Activated CD4-positive, alpha-beta memory T cell treated with anti-CD3 and anti-CD28 coated beads, Interleukin-2, amount 10 ng/mL, durations not matched to agents 7 days and 5 days (primary cell): Measurements from ENCODE around the gene TNIP1. TPM values are rescaled to one million over a fixed set of nuclear protein-coding genes. Genes with fewer than 3 reads are reported as not detected.
A peak's percentile ranks its signal among the peaks of the same experiment; 100 is the strongest.

Source experiments
- CTCF ChIA-PET: fragments of 350-600 bp; sonication (Branson Sonifier 250); formaldehyde crosslinking; loops from one replicate; lab custom pipeline; 2021; ENCODE audit warnings: antibody characterized with exemption, inconsistent platforms; lab: Charles Lee
- POLR2A ChIA-PET: fragments of 350-600 bp; sonication (Branson Sonifier 250); formaldehyde crosslinking; loops from one replicate; lab custom pipeline; 2021; ENCODE audit warnings: antibody characterized with exemption; lab: Charles Lee
- DNase-seq: peaks from one replicate; pipeline ENCODE4 v3.0.0-alpha.2; 2020
- H3K27ac Mint-ChIP-seq: one replicate; pipeline ENCODE4 v1.8.0; 2021; ENCODE audit warnings: mild to moderate bottlenecking, mixed read lengths
- H3K27me3 Mint-ChIP-seq: one replicate; pipeline ENCODE4 v1.8.0; 2021; ENCODE audit warnings: mixed read lengths
- H3K36me3 Mint-ChIP-seq: one replicate; pipeline ENCODE4 v1.8.0; 2021; ENCODE audit warnings: low read depth, mixed read lengths
- H3K4me1 Mint-ChIP-seq: one replicate; pipeline ENCODE4 v1.8.0; 2021; ENCODE audit warnings: mixed read lengths
- H3K4me3 Mint-ChIP-seq: one replicate; pipeline ENCODE4 v1.8.0; 2021; ENCODE audit warnings: mild to moderate bottlenecking, mixed read lengths
- H3K9me3 Mint-ChIP-seq: one replicate; pipeline ENCODE4 v1.8.0; 2021; ENCODE audit warnings: mixed read lengths
- total RNA-seq, 2 experiments: library from RNA; stranded (reverse); gene quantifications; one replicate each; pipeline ENCODE4 v1.2.3, GENCODE V29; 2021

Gene TNIP1
- total RNA-seq, 2 experiments from 2014 or later = 188 to 201 TPM

GRCh38 chr5:151060742-151061141 lies 20.1 kb downstream of the TNIP1 start:
- no peaks in the 10 kb centered on the region for H3K27me3 Mint-ChIP-seq
- ChIA-PET CTCF (interaction anchor here (0.6 to 1.3 kb wide), 7 partner anchors 9 to 131 kb away, joined by 3 to 4 read pairs (median 3); no protein-coding TSS in a partner anchor), POLR2A (interaction anchor here (1.0 to 3.7 kb wide), 7 partner anchors 8 to 55 kb away, joined by 3 to 11 read pairs (median 4); no protein-coding TSS in a partner anchor)
- H3K36me3 Mint-ChIP-seq = peaks cover 74% of the 10 kb centered on the region
- peaks cover 40% of the 10 kb centered on the region for H3K4me1 Mint-ChIP-seq
- no peak overlapping the region for H3K4me3 Mint-ChIP-seq
- H3K9me3 Mint-ChIP-seq = no peaks in the 10 kb centered on the region
- no peak for DNase-seq
- H3K27ac Mint-ChIP-seq = peak overlapping the region; percentile 58

GRCh38 chr5:151058891-151059489 lies 21.8 kb downstream of the TNIP1 start:
- POLR2A ChIA-PET = interaction anchor here (1.1 to 3.7 kb wide), 2 partner anchors 20 to 23 kb away, joined by 3 to 11 read pairs; no protein-coding TSS in a partner anchor
- Mint-ChIP-seq H3K27me3 (no peaks in the 10 kb centered on the region), H3K36me3 (peaks cover 81% of the 10 kb centered on the region), H3K4me3 (no peak overlapping the region), H3K4me1 (peaks cover 35% of the 10 kb centered on the region), H3K27ac (peak overlapping the region; percentile 80), H3K9me3 (no peaks in the 10 kb centered on the region)
- CTCF ChIA-PET = interaction anchor here (0.6 to 5.3 kb wide), 4 partner anchors 10 to 106 kb away, joined by 3 to 30 read pairs (median 3); no protein-coding TSS in a partner anchor
- DNase-seq = no peak

- peaks cover 32% of the 10 kb centered on the region for H3K4me1 Mint-ChIP-seq
- H3K9me3 Mint-ChIP-seq = no peaks in the 10 kb centered on the region
- H3K27me3 Mint-ChIP-seq = no peaks in the 10 kb centered on the region
- H3K27ac Mint-ChIP-seq = no peak overlapping the region
- POLR2A ChIA-PET = interaction anchor here (0.8 to 3.7 kb wide), 3 partner anchors 21 to 41 kb away, joined by 3 to 11 read pairs (median 4); no protein-coding TSS in a partner anchor
- CTCF ChIA-PET = interaction anchor here (0.6 to 5.3 kb wide), 6 partner anchors 9 to 106 kb away, joined by 3 to 30 read pairs (median 4); no protein-coding TSS in a partner anchor
- H3K36me3 Mint-ChIP-seq = peaks cover 81% of the 10 kb centered on the region
- no peak overlapping the region for H3K4me3 Mint-ChIP-seq
- no peak for DNase-seq
Observed at GRCh38 chr5:151058301-151058700, 22.5 kb downstream of the TNIP1 start.

- POLR2A ChIA-PET = no interaction called here
- H3K27me3 Mint-ChIP-seq = no peaks in the 10 kb centered on the region
- H3K9me3 Mint-ChIP-seq = no peaks in the 10 kb centered on the region
- DNase-seq = no peak
- H3K36me3 Mint-ChIP-seq = peaks cover 77% of the 10 kb centered on the region
- no peak overlapping the region for H3K4me3 Mint-ChIP-seq
- CTCF ChIA-PET = interaction anchor here (5.3 kb wide), 1 partner anchor 59 kb away, joined by 30 read pairs; no protein-coding TSS in a partner anchor
- H3K27ac Mint-ChIP-seq = no peak overlapping the region
- peaks cover 36% of the 10 kb centered on the region for H3K4me1 Mint-ChIP-seq
Observed at GRCh38 chr5:151056379-151057325, 24.2 kb downstream of the TNIP1 start.

DNA sequence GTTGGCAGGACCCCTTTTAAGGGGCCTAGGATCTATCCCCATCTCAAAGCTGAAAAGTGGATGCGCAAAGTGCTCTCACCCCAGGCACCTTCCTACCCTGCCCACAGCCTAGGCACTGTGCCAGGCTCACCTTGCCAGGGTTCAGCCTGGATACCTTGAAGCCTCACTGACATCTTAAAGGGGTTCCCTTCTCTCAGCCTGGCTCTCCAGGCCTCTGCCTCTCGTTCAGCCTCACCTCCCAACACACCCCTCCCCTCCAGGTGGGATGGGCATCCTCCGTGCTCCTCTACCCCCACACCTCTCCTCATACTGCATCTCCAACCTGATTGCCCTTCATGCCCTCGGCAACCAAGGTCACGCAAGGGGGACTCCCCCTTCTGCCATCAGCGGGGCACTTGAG lies 25.5 kb downstream of the TNIP1 start:
- H3K4me3 Mint-ChIP-seq = no peak overlapping the region
- H3K4me1 Mint-ChIP-seq = peaks cover 25% of the 10 kb centered on the region
- no peak overlapping the region for H3K27ac Mint-ChIP-seq
- DNase-seq = no peak
- POLR2A ChIA-PET = no interaction called here
- no peaks in the 10 kb centered on the region for H3K27me3 Mint-ChIP-seq
- H3K36me3 Mint-ChIP-seq = peaks cover 72% of the 10 kb centered on the region
- H3K9me3 Mint-ChIP-seq = no peaks in the 10 kb centered on the region
- CTCF ChIA-PET = interaction anchor here (0.9 to 5.3 kb wide), 3 partner anchors 31 to 103 kb away, joined by 3 to 30 read pairs (median 3); no protein-coding TSS in a partner anchor

DNA sequence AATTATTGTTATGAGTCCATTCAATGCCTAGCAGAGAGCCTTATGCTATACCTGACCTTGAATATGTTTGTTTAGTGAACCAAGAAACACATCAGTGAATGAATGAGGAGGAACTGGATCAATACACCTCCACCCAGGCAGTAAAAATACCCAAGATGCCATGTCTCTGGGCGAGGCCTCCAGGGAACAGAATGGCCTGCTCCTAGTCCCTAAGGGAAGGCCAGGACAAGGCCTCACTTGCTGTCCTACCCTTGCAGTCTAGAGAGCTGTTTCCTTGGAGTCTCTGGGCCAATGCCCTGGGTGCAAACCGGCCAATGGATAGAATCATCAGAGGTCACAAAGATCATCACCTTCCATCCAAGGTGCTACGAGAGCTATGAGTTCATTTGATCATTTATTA lies 26.1 kb downstream of the TNIP1 start:
- Mint-ChIP-seq H3K4me1 (peaks cover 19% of the 10 kb centered on the region), H3K9me3 (no peaks in the 10 kb centered on the region), H3K4me3 (no peak overlapping the region), H3K27me3 (no peaks in the 10 kb centered on the region), H3K36me3 (peaks cover 66% of the 10 kb centered on the region), H3K27ac (no peak overlapping the region)
- DNase-seq = no peak
- CTCF ChIA-PET = interaction anchor here (0.8 to 5.3 kb wide), 4 partner anchors 14 to 103 kb away, joined by 3 to 30 read pairs (median 3); no protein-coding TSS in a partner anchor
- POLR2A ChIA-PET = no interaction called here

- ChIA-PET CTCF (interaction anchor here (1.2 to 7.9 kb wide), 5 partner anchors 62 to 111 kb away, joined by 5 to 173 read pairs (median 30); no protein-coding TSS in a partner anchor), POLR2A (no interaction called here)
- Mint-ChIP-seq H3K4me3 (no peak overlapping the region), H3K27me3 (no peaks in the 10 kb centered on the region), H3K9me3 (no peaks in the 10 kb centered on the region), H3K36me3 (peaks cover 63% of the 10 kb centered on the region), H3K4me1 (peaks cover 11% of the 10 kb centered on the region), H3K27ac (no peak overlapping the region)
- no peak for DNase-seq
Observed at GRCh38 chr5:151053796-151054462, 26.9 kb downstream of the TNIP1 start.

DNA sequence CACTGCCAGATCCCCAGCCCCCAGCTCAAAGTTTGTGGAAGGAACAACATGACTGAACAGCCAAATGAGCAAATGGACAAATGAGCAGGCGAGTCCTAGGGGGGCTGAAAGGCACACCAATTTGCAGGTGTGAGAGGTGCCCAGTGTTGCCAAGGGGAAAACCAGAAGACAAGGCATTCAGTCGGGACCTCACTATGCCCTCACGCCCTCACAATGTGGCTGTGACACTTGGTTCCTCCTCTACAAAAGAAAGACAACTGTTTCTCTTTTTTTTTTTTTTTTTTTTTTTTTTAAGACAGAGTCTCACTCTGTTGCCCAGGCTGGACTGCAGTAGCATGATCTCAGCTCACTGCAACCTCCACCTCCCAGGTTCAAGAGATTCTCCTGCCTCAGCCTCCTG lies 28.0 kb downstream of the TNIP1 start:
- Mint-ChIP-seq H3K27ac (peak overlapping the region; percentile 2), H3K4me1 (peaks cover 11% of the 10 kb centered on the region), H3K4me3 (no peak overlapping the region), H3K36me3 (peaks cover 64% of the 10 kb centered on the region), H3K9me3 (no peaks in the 10 kb centered on the region), H3K27me3 (no peaks in the 10 kb centered on the region)
- POLR2A ChIA-PET = interaction anchor here (0.7 to 1.8 kb wide), 3 partner anchors 26 to 62 kb away, joined by 3 to 5 read pairs (median 5); no protein-coding TSS in a partner anchor
- no peak for DNase-seq
- CTCF ChIA-PET = interaction anchor here (0.7 to 7.9 kb wide), 14 partner anchors 10 to 522 kb away, joined by 4 to 173 read pairs (median 8); partner anchors contain the start of gene TNIP1

GRCh38 chr5:151051931-151052608 lies 28.8 kb downstream of the TNIP1 start:
- Mint-ChIP-seq H3K27ac (peak overlapping the region; percentile 26), H3K36me3 (peaks cover 67% of the 10 kb centered on the region), H3K4me3 (no peak overlapping the region), H3K9me3 (no peaks in the 10 kb centered on the region), H3K27me3 (no peaks in the 10 kb centered on the region), H3K4me1 (peaks cover 11% of the 10 kb centered on the region)
- no peak for DNase-seq
- ChIA-PET CTCF (interaction anchor here (0.7 to 7.9 kb wide), 30 partner anchors 8 to 492 kb away, joined by 3 to 173 read pairs (median 5); partner anchors contain the start of genes ANXA6 and TNIP1), POLR2A (interaction anchor here (0.7 to 1.8 kb wide), 6 partner anchors 19 to 65 kb away, joined by 3 to 9 read pairs (median 5); no protein-coding TSS in a partner anchor)

DNA sequence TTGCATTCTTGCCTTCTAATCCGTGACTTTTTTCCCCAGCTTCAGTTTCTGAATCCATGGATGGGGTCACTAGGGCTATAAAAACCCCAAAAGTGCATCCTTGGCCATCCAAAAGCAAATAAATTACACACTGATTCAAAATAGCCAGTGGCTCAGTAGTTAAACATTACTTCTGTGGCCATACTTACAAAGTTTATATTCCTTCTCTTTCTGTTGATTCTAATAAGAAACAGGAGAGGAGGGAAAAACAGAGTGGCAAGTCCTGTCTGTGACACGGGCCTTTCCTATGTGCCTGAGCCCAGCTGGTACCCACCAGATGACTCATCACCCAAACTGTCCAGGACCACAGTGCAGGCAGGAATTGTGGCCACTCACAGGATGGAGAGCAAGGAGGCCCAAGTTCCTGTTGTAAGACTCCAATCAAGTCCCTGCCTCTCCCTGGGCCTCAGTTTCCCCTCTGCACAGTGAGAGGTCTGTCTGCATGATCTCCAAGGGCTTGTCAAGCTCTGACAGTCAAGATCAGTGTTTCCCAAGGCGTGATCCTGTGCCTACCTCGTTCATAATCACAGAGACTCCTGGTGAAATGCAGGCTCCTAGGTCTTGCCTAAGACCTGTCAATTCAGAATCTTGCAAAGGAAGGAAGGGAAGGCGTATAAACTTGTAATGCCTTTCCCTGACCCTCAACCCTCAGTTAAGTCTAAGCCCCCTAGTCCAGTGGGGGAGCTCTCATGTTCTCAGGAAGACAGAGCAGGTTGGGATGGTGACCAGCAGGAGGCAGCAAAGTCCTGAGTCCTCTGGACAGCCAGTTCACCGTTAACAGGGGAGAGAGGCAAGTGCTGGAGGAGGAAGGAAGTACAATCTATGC lies 29.5 kb downstream of the TNIP1 start:
- H3K36me3 Mint-ChIP-seq = peaks cover 65% of the 10 kb centered on the region
- H3K4me3 Mint-ChIP-seq = no peak overlapping the region
- H3K27me3 Mint-ChIP-seq = no peaks in the 10 kb centered on the region
- H3K9me3 Mint-ChIP-seq = no peaks in the 10 kb centered on the region
- ChIA-PET POLR2A (interaction anchor here (0.7 to 1.8 kb wide), 6 partner anchors 20 to 66 kb away, joined by 3 to 9 read pairs (median 5); no protein-coding TSS in a partner anchor), CTCF (interaction anchor here (0.6 to 7.9 kb wide), 33 partner anchors 9 to 492 kb away, joined by 3 to 173 read pairs (median 5); partner anchors contain the start of genes ANXA6 and TNIP1)
- peak; percentile 73 for DNase-seq
- peak overlapping the region; percentile 26 for H3K27ac Mint-ChIP-seq
- H3K4me1 Mint-ChIP-seq = peaks cover 11% of the 10 kb centered on the region
